ENCODE data around the gene EVPL.
"Not testable (repeated sequence)": the region's sequence is repeated elsewhere in the genome, so short reads cannot be mapped to it uniquely, and the experiment has no call there.

The EVPL gene

DNA sequence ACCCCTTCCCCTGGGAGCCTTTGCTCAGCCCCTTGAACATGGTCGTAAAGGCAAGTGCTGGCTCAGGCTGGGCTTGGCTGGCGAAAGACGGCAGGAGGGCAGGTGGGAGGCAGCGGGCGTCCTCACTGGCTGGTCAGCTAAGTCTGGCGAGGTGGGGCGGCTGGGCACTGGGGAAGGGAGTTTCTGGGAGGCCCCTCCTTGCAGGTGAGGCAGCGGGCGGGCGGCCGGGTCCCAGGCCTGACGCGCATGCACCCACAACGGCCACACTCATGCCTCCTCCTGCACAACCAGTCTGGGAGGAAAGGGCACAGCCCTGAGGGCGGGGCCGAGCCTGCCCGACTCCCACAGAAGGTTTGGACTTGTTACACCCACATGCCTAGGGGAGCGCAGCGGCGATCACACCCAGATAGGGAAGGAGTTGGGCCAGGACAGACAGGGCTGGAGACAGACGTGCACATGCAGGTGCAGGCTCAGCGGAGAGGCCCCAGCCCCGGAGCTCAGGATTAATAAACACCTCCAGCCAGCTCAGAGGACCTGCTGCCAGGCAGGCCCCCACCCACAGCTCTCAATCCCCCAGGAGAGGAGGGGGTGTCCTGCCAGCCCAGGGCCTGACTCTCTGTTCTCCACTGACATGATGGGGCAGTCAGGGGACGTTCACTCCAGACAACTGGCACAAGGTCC, at the start of gene EVPL:
Gene EVPL, minus strand, starts transcription at position 148 of the 681 bp plus-strand sequence. Its CDS starts 108 bp downstream, at position 40.
- DNase-seq (ENCODE audit: low spot score), result no peak

- DNase-seq (ENCODE audit: low spot score), result no peak
These were observed 49.1 kb upstream of the EVPL start for GRCh38 chr17:76076146-76076764.

GRCh38 chr17:76075364-76076145, 48.4 kb upstream of the EVPL start:
- no peak for DNase-seq (ENCODE audit: low spot score)

DNA sequence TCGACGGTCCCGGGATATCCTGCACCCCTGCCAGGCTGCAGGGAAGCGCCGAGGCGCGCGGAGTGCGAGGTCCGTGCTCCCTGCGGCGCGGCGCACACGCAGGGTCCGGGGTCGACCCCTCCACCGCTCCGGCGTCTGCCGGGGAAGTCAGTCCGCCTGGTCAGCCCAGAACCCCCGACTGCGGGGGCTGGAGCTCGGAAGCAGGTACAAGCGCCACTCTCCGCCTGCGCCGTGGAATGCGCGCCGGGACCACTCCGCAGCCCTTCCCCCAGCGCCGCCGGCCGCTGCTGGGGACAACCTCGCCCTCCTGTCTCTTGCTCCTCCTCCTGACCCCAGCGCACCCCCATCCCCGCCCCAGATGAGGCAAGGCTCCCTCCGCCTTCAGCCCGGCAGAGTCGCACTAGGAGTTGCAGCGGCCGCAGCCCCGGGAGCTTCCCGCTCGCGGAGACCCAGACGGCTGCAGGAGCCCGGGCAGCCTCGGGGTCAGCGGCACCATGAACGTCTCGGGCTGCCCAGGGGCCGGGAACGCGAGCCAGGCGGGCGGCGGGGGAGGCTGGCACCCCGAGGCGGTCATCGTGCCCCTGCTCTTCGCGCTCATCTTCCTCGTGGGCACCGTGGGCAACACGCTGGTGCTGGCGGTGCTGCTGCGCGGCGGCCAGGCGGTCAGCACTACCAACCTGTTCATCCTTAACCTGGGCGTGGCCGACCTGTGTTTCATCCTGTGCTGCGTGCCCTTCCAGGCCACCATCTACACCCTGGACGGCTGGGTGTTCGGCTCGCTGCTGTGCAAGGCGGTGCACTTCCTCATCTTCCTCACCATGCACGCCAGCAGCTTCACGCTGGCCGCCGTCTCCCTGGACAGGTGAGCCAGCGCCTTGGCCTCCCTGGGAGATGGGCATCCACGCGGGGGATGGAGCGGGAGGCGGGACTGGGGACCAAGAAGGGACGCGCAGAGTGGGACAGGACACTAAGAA, 47.6 kb upstream of the EVPL start, which contains the start of gene GALR2:
Gene GALR2, plus strand, starts transcription at position 392 of the 974 bp plus-strand sequence. Its CDS starts 103 bp downstream, at position 495.
- no peak for DNase-seq (ENCODE audit: low spot score)

- peak; percentile 95 for DNase-seq (ENCODE audit: low spot score)
These were observed 45.2 kb upstream of the EVPL start, which contains the start of gene SRP68 for GRCh38 chr17:76072148-76072858. SRP68 (minus strand) TSS chr17:76072517; CDS start chr17:76072491, 26 bp downstream.

DNA sequence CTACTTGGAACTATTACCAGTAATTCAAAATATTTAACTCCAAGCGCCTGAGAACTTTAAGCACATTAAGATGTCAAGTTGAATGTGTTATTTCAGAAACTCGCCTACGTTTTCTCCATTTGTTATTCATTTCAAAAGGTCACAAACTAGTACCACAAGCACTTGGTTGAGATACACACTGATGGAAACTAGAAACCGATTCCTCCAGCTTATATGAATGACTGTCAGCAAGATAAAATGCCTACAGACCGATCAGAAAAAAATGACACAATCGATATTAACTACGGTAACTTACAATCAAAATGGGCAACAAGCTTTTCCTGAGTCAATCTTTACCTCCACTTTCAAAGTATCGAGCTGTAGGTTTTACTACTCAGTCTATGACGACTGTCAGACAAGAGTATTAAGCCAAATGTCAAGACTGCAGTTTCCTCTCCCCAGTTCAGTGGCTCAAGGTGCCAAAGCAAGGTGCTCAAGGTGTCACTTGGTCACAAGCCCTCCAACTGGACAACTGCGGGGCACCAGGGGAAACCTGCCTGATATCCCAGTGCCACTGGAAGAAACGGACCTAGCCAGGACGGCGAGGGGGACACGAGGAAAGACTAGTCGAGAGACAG, 44.5 kb upstream of the EVPL start:
- DNase-seq (ENCODE audit: low spot score), result no peak

DNA sequence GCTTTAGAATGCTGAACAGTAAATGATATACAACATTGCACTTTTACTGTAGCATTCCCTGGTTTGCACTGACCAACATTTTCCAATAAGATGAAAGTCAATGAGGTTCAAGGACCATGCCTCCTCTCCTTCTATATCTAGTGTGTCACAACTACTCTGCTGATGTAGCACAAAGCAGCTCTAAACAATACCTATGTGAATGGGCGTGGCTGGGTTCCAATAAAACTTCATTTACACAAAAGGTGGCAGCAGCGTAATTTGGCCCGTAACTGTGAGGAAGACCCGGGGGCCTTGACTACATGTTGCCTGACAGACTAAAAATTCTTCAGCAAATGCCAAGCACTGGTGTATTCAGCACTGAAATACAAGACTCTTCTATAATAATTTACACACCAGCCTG, 38.7 kb upstream of the EVPL start:
- DNase-seq (ENCODE audit: low spot score), result no peak

DNA sequence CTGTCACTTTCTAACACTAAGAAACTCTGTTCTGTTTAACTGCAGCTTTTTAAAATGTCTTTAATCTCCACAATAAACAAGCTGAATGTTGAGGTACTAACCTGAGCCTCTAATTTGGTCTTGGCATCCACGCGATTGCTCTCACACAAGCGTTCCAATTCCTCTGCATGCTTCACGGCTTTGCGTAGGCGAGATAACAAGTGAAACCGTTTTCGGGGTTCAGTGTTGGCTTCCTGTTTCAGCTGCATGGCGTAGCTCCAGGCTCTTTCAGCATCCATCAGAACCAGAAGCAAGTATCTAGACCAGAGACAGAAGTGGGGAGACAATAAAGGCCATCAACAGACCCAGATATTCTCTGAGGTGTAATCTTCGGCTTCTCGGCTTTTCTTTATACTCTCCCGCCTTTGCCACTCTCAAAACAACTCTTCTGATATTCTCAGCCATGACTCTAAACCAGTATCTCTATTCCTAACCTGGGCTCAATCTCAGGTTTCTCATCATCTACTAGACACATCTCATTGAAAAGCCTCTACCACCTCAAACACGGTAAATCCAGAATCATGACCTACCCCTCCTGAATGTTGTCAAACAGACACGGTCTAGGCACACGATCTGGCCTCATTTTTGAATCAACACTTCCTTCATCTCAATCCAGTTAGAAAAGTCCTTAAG, 36.9 kb upstream of the EVPL start:
- DNase-seq (ENCODE audit: low spot score), result no peak

DNA sequence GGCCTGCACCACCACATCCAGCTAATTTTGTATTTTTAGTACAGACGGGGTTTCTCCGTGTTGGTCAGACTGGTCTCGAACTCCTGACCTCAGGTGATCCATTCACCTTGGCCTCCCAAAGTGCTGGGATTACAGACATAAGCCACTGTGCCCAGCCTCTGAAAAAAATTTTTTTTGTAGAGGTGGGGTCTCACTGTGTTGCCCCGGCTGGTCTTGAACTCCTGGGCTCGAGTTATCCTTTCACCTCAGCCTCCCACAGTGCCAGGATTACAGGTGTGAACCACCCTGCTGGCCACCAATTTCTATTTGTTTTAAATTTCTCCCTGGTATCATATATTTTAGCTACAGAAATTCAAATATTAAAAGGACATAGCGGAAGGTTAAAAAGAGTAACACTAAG, 31.2 kb upstream of the EVPL start:
- not testable (repeated sequence) for DNase-seq (ENCODE audit: low spot score)

- no peak for DNase-seq (ENCODE audit: low spot score)
These were observed 29.8 kb upstream of the EVPL start for GRCh38 chr17:76056882-76057281.

GRCh38 chr17:76054112-76054476, 27.0 kb upstream of the EVPL start:
- DNase-seq (ENCODE audit: low spot score), result no peak

DNA sequence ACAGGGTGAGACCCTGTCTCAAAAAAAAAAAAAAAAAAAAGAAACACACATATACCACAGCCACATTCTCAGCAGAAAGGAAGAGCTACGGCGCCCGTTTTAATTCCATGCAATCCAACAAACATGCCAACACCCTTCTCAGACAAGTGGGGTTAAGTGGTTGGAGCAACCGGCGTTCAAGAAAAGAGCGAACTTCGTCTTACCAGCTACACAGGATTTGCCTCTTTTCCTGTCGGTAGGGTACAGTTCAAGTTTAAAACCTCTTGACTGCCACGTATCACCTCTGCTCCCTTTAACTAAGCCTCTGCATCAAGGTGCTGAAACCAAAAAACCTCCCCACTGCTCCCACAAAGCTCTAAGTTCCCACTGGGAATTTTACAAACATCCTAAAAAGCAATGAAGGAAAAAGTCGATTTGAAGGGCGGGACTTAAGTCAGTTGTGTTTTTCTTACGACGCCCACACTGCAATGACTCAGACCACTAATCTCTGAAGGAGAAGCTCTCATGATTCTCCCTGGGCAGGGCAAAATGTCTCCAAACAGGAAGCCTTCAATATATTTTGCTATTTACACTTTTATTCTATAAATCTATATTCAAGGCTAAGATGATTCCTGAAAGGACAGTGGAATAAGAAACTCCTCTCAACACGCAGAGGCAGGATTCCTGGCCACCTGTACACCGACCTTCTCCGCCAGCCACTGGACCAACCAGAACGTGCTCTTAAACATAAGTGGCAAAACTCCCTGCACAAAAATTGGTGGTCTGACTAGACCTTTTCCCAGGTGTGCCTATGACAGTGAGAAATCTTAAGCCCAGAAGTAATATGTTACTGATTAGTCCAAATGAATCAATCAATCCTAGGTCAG, 26.4 kb upstream of the EVPL start:
- DNase-seq (ENCODE audit: low spot score), result no peak

DNA sequence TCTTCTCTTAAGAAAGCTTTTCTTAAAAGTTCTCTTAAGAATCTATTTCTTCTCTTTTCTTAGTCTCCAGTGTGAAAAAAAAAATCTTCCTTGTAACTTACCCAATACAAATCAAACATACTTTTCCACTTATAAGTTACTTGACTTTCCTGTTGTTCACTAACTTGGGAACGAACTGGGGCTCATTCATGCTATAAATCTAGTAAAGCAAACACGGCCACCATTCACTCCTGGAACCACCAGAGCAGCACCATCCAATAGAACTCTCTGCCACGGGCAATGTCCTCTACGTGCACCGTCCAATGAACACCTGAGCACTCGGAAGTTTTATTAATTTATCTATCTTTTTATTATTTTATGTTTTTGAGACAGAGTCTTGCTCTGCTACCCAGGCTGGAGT, 24.5 kb upstream of the EVPL start:
- DNase-seq (ENCODE audit: low spot score), result no peak

DNA sequence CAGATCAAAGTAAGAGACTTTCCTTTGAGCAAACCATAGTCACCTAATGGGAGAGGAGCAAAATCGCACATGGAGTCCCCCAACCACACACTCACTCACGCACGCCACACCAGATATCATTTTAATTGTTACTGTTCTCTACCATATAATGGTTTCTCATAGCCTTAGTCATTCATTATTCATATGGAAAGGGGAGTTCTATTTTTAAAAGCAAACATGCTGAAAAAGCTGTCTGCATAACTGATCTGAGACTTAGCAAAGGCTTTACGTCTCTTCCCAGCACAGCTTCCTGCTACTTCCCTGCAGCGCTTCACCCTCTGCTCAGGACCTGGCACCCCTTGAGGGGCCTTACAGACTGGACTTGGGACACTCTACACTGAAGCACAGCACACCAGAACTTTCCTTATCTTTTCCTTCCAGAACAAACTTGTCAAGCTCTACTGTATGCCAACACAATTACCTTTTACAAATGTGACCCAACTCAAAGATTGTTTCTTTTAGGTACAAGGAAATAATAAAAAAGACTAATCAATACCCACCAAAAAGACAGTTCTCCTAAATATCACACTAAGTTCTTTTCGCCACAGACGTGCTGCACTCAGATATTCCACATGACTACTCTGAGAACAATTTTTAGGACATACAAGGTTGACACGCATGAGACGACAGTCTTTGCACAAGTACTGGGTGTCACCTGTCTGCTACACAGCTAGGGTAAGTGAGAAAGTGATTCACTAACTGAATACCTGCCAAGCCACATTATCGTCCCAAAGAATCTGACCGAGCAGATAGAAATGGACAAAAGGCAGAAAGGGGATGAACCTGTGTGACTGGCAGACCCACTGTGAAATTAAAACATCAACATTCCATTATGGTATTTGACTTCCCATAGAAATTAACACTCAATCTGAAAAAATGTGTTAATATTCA, 23.7 kb upstream of the EVPL start:
- DNase-seq (ENCODE audit: low spot score), result no peak

DNA sequence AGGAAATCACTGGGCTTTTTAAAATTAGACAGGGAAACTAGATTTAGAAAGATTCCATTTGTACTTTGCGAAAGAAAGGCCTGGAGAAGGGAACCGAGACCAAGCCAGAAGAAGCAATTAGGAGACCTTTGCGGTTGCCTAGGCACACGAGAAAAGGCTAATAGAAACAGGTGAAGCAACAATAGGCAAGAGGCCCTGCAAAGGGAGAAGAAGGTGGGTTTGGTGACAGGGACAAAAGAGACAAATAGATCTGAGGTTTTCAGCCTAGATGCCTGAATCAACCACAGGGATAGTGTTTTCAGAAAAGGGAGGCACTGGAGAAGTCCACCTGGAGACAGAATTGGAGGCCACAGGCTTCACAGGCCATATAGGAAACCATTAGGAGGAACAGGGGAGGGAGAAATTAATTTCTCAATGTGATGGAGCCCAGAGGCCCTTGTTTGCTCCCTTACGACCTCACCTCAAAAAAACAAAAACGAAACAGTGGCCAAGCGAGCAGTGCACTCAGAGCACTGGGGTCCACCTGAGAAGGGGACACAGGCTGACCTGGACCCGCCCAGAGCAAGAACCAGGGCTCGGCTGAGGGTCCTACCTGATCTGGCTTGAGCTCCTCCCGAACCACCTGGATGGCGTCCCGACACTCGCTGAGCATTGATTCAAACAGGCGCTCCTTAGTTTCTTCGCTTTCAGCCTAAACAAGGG, 22.9 kb upstream of the EVPL start:
- no peak for DNase-seq (ENCODE audit: low spot score)

DNA sequence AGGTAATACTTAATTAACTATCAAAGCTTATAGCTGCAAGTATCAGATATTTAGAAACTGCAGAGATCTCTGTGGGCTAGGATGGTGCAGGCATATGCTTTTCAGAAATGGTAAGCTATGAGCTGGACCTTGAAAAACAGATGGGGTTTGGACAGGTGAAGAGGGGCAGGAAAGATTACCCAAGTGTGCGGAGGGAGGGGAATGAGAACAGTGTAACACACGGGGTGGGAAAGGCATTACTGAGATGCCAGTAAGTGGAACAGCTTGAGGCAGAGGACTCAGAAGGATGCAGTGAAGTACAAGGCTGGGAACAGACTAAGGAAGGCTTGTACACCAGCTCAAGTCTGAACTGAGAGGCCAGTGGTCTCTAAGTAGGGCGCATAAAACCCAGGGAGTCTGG, 22.1 kb upstream of the EVPL start:
- DNase-seq (ENCODE audit: low spot score), result no peak

DNA sequence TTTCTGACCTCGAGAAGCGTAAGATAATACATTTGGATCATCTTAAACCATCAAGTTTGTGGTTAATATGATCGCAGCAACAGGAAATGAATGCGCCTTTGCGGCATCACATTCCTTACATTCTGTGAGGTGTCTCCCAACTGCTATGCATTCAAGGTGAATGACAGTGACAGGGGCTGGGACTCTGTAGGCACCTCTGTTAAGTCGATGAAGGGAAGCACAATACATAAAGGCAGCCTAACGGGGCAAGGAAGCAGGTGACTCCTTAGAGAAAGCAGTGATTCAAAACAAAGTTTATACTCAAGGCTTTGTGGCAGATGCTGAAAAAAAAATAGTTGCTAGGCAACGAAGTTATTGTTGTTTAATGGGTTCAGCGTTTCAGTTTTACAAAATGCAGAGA, 21.6 kb upstream of the EVPL start:
- DNase-seq (ENCODE audit: low spot score), result no peak
